NCI-H2081 (cell line): ENCODE measurements around the gene DIDO1.
"Not testable (repeated sequence)": the region's sequence is repeated elsewhere in the genome, so short reads cannot be mapped to it uniquely, and the experiment has no call there.

ENCODE experiments used
- DNase-seq, 2 experiments: peaks; one replicate each; lab custom pipeline; 2025; lab: John Stamatoyannopoulos, UW

DIDO1 gene

DNA sequence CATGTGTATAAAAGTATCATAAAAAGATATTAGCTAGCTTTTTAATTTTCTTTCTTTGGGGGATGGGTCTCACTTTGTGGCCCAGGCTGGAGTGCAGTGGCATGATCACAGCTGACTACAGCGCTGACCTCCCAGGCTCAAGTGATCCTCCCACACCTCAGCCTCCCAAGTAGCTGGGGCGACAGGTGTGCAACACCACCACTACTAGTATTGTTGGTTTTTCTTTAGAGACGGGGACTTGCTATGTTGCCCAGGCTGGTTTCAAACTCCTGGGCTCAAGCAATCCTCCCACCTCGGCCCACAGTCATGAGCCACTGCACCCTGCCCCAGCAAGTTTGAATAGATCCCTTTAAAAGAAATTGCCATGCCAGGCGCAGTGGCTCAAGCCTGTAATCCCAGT, 71.2 kb downstream of the DIDO1 start:
- no peak for DNase-seq

- DNase-seq: no peak
Observed at GRCh38 chr20:62854121-62854520, 72.2 kb downstream of the DIDO1 start.

GRCh38 chr20:62853304-62853703, 73.0 kb downstream of the DIDO1 start:
- not testable (repeated sequence) for DNase-seq

DNA sequence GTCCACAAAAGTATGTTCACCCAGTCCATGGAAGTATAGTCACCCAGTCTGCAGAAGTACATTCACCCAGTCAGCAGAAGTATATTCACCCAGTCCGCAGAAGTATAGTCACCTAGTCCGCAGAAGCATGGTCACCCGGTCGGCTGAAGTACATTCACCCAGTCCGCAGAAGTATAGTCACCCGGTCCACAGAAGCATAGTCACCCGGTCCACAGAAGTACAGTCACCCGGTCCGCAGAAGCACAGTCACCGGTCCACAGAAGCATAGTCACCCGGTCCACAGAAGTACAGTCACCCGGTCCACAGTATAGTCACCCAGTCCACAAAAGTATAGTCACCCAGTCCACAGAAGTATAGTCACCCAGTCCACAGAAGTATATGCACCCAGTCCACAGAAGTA, 73.5 kb downstream of the DIDO1 start:
- DNase-seq: no peak

DNA sequence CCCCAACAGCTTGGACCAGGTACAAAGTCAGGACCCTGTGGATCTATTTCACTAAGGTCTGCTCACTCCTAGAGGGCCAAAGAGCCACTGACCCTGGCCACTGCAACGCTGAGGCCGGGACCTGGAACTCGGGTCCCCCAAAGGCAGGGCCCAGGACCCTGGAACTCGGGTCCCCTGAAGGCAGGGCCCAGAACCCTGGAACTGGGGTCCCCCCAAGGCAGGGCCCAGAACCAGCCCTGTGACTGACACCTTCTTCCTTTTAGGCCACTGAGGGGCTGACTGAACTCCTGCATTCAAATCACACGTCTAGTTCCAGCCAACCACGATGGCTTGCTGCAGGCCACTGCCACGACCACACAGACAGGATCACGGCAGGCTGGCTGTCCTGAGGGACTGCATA, 74.1 kb downstream of the DIDO1 start:
- DNase-seq: no peak

- no peak for DNase-seq
Observed at GRCh38 chr20:62850333-62850974, 75.9 kb downstream of the DIDO1 start.

DNA sequence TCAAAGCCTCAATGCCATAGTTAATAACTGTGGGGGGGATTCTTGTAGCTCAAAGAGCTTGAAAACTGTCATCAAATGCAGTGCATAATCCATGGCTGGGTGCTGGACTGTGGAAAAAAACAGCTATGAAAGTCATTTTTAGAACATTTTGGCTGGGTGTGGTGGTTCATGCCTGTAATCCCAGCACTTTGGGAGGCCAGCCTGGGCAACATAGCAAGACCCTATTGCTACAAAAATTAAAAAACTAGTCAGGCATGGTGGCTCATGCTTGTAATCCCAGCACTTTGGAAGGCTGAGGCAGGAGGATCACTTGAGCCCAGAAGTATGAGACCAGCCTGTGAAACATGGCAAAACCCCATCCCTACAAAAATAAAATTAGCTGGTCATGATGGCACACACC, 76.9 kb downstream of the DIDO1 start:
- no peak for DNase-seq

GRCh38 chr20:62848917-62849316, 77.4 kb downstream of the DIDO1 start:
- not testable (repeated sequence) for DNase-seq

DNA sequence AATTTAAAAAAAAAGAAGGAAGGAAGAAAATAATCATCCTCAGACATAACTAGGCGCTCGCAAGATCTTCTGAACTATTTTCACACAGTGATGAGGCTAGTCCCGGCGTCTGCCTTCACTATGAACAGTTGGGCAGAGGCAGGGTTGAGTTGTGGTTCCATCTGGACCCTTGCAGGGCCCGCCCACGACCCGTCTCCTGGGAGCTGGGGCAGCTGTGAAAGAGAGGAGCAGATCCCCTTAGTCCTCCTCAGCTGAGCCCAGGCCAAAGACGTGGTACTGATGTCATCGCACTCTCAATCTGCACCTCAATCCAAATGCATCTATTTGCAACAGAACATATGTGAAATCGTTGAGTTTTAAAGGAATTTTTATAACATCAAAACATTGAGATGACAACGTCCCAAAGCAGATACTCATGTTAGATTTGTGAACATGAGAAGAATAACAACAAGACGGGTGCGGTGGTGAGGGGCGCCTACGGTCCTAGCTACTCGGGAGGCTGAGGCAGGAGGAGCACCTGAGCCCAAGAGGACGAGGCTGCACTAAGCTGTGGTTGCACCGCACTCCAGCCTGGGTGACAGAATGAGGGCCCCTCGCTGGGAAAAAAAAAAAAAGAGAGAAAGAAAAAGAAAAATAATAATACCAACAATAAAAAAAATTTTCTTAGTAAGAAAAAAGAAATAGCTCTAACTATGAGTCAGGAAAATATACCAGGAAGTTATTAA, 80.0 kb downstream of the DIDO1 start:
- DNase-seq: no peak

DNA sequence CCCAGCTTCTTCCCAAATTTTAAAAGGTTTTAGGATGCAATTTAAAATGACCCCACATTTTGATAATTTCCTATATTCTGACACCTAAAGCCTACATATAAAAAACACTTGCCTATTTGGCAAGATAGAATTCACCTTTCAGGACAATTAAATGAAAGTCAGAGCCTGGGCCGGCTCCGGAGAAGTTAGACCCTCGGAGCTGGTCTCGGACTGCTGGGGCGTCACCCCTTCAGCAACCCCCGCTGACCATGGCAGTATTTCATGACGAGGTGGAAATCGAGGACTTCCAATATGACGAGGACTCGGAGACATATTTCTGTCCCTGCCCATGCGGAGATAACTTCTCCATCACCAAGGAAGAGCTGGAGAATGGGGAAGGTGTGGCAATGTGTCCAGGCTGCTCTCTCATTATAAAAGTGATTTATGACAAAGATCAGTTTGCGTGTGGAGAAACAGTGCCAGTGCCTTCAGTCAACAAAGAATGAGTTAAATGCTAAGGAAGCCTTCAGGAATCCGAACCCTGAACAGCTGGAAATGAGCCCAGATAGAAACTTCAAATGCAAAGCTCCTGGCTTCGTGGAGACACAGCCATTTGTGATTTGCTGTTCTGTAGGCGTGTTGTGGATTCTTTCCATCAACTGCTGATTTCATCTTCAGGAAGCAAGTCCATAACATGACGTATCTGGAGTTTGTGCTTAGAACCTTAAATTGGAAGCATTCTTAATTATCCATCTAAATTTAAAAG, 80.7 kb downstream of the DIDO1 start:
- DNase-seq: no peak

- DNase-seq: no peak
Observed at GRCh38 chr20:62844182-62844581, 82.1 kb downstream of the DIDO1 start.

DNA sequence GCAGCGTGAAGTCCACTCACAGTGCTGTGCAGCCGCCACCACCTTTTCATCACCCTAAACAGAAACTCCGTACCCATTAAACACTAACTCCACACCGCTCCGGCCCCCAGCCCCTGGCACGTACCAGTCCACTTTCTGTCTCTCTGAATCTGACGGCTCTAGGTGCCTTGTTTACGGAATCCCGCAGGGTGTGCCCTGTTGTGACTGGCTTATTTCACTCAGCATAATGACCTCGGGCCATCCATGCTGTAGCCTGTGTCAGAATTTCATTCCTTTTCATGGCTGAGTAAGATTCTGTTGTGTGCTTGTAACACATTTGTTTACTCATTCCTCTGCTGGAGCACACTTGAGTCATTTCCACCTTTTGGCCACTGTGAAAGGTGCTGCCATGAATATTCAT, 82.6 kb downstream of the DIDO1 start:
- no peak for DNase-seq

GRCh38 chr20:62841705-62842212, 84.5 kb downstream of the DIDO1 start:
- DNase-seq: no peak

GRCh38 chr20:62840244-62841197, 85.8 kb downstream of the DIDO1 start:
- DNase-seq: no peak

DNA sequence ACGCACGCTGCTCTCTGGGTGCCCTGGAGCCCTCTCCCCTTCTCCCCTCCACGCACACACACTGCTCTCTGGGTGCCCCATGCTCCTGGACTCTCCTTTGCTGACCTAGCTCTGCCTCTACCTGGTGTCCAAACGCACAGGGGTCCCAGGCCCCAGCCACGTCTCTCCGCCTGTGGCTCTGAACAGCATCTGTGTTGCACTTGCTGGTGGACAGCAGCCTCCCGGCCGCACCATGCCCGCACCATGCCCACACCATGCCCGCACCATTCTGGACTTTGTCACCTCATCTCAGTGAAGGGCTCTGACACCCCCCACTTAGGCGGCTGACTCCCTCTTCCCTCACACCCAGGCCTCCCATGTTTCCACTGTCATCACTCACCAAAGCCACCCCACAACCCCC, 86.5 kb downstream of the DIDO1 start:
- no peak for DNase-seq

DNA sequence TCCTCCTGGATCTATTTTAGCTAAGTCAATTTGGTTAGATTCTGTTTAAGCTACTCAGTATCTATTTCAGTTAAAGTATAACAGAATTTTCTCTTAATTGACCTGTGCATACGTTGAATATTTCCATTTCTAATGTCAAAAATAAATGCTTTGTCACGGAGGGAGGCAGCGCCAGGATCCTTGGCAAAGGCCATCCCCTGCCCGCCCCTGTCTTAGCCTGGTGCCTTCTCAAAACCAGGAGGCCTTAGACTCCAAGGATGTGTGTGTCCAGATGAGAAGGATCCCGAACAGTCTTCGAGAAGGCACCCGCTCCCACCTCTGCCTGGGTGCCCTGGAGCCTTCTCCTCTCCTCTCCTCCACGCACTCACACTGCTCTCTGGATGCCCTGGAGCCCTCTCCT, 87.0 kb downstream of the DIDO1 start:
- DNase-seq: no peak

DNA sequence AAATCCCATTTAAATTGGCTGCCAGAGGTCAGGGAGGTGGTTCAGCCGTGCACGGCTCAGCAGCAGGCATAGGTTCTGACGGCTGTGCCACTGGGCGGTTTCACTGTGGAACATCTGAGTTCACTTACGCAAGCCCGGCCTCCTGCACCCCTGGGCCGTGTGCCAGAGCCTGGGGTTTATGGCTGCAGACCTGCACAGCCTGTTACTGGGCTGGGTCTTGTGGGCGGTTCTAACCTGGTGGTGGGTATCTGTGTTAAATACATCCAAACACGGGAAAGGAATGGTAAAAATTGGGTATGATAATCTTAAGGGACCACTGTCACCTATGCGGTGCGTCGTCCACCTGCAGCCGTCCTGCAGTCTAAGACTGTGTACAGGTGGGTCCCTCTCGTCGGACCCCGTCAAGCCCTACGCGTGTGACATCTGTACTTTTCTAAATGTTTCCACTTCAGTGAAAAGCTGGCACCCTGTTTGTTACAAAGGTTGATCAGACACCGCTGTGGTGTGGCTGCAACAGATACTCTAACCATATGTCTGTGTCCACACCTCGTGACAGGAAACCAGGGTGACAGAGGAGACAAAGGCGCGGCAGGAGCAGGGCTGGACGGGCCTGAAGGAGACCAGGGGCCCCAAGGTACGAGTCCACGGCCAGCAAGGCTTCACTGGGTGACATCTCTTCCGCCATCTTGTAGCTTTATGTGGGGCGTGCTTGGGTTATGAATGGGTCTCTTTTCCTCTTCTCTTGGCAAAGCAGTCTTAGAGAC, 88.0 kb downstream of the DIDO1 start:
- DNase-seq: peak in 1 of 2 experiments; percentile 34

DNA sequence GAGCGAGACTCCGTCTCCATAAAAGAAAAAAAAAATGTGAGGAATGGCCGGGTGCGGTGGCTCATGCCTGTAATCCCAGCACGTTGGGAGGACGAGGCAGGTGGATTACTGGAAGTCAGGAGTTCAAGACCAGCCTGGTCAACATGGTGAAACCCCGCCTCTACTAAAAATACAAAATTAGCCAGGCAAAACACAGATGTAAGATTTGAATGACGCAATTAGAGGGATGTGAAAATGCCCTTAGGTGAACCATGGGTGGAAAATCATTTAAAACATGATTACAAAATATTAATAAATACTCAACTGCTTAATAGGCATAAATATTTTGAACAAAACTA, 88.5 kb downstream of the DIDO1 start:
- no peak for DNase-seq

- no peak for DNase-seq
Observed at GRCh38 chr20:62836967-62837490, 89.3 kb downstream of the DIDO1 start.

GRCh38 chr20:62835931-62836861, 90.1 kb downstream of the DIDO1 start:
- DNase-seq: no peak
